ENCODE measurements around the gene GNA14.

Gene GNA14

GRCh38 chr9:77386187-77386586, 261.9 kb downstream of the GNA14 start:
- no peak for DNase-seq (ENCODE audit: low spot score)
- no peak for TF ChIP-seq CTCF (IDR thresholded peaks at IDR 0.05; ENCODE audit: extremely low read depth, missing control alignments)

GRCh38 chr9:77384406-77384805, 263.7 kb downstream of the GNA14 start:
- DNase-seq (ENCODE audit: low spot score), result no peak
- TF ChIP-seq CTCF (IDR thresholded peaks at IDR 0.05; ENCODE audit: extremely low read depth, missing control alignments), result no peak

- no peak for DNase-seq (ENCODE audit: low spot score)
Observed at GRCh38 chr9:77375956-77376532, 272.1 kb downstream of the GNA14 start.

GRCh38 chr9:77374266-77374665, 273.9 kb downstream of the GNA14 start:
- TF ChIP-seq CTCF (IDR thresholded peaks at IDR 0.05; ENCODE audit: extremely low read depth, missing control alignments), result no peak
- DNase-seq (ENCODE audit: low spot score), result no peak

More at GRCh38 chr9:77375956-77376532, 272.1 kb downstream of the GNA14 start:
- no peak for TF ChIP-seq CTCF (IDR thresholded peaks at IDR 0.05; ENCODE audit: extremely low read depth, missing control alignments)
